Measurements from ENCODE around the gene SPACA6. TPM values are rescaled to one million over a fixed set of nuclear protein-coding genes. Genes with fewer than 3 reads are reported as not detected.

The SPACA6 gene
- polyA plus RNA-seq, 3 donors from 2014 or later, result 2.3 to 2.4 TPM; not detected in 1

DNA sequence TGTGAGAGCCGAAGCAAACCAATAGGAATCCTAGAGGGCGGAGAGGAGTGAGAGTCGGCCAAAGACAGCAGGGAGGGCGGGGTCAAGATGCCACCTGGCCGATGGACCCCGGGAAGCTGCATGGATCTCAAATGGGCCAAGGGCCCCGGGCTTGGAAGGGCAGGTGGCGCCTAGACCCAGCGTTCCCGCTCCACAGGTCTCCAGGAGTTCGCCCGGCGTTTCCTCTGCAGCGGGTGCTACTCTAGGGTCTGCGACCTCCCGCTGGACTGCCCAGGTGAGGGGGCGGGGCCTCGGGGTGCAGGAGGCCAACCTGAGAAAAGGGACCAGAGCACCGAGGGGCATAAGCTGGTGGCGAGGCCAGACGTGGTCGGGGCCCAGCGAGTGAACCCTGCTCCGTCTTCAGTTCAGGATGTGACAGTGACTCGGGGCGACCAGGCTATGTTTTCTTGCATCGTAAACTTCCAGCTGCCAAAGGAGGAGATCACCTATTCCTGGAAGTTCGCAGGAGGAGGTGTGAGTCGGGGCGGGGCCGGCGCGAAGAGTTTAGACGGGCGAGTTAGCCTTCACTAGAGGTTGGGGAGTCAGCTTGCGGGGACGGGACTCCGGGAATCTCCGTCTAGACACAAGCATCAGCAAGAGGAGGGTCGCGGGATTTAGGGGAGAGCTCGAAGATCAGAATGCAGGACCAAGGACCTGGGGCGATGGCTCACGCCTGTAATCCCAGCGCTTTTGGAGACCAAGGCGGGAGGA lies 9.9 kb downstream of the SPACA6 start:
- H3K4me3 Mint-ChIP-seq, result peak overlapping the region; percentile 81 to 93 (median 90)
- peak; percentile 1 to 15 (median 14) for DNase-seq
- H3K27ac Mint-ChIP-seq, result peak overlapping the region; percentile 51 to 89 (median 80)
- peaks cover 0 to 3% (median 3%) of the 10 kb centered on the region in 3 donors for H3K27me3 Mint-ChIP-seq (ENCODE audit: low read depth in 3 of 3)
- peaks cover 6 to 13% (median 7%) of the 10 kb centered on the region in 3 donors for H3K36me3 Mint-ChIP-seq
- peaks cover 37 to 44% of the 10 kb centered on the region in 2 donors for H3K4me1 Mint-ChIP-seq
- H3K9me3 Mint-ChIP-seq, result no peaks in the 10 kb centered on the region

- Mint-ChIP-seq H3K27ac (peak overlapping the region; percentile 74 to 92 (median 88)), H3K27me3 (ENCODE audit: low read depth in 3 of 3) (peaks cover 0 to 3% (median 3%) of the 10 kb centered on the region in 3 donors), H3K9me3 (no peaks in the 10 kb centered on the region), H3K4me1 (peaks cover 37 to 44% of the 10 kb centered on the region in 2 donors), H3K36me3 (peaks cover 6 to 18% (median 7%) of the 10 kb centered on the region in 3 donors), H3K4me3 (peak overlapping the region; percentile 81 to 93 (median 90))
- DNase-seq, result peak; percentile 95 to 97 (median 97)
Observed at GRCh38 chr19:51703575-51704515, 10.7 kb downstream of the SPACA6 start.

DNA sequence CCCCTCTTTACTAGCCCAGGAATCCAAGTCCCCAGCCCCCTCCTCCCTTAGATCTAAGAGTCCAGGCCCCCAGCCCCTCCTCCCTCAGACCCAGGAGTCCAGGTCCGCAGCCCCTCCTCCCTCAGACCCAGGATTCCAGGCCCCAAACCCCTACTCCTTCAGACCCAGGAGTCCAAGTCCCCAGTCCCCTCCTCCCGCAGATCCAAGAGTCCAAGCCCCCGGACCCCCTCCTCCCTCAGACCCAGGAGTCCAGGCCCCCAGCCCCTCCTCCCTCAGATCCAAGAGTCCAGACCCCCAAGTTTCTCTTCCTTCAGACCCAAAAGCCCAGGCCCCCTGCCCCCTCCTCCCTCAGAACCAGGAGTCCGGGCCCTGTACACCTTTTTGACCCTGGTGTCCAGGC lies 11.5 kb downstream of the SPACA6 start:
- Mint-ChIP-seq H3K36me3 (peaks cover 6 to 18% (median 7%) of the 10 kb centered on the region in 3 donors), H3K27me3 (ENCODE audit: low read depth in 3 of 3) (peaks cover under 1 to 5% (median 3%) of the 10 kb centered on the region in 3 donors), H3K27ac (peak overlapping the region; percentile 74 to 92 (median 86)), H3K4me3 (peak overlapping the region; percentile 81 to 93 (median 90)), H3K4me1 (peaks cover 37 to 44% of the 10 kb centered on the region in 2 donors), H3K9me3 (no peaks in the 10 kb centered on the region)
- no peak for DNase-seq

DNA sequence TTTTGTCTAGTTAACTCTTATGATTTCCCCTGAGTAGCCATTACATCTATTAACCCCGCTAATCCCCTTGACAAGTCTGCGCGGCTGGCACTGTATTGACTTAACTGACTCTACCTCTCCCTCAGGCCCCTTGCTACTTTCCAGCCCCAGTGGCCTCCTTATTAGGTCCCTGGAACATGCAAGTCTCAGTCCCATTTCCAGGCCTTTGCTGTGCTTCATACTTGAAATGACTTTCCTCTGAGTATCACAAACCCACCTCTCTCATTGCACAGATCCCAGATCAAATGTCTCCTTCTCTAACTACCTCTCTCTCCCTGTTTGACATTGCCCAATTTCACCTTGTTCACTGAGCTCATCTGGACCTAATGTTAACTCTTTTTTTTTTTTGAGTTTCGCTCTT lies 13.2 kb downstream of the SPACA6 start:
- no peak for DNase-seq
- Mint-ChIP-seq H3K4me1 (peaks cover 37 to 44% of the 10 kb centered on the region in 2 donors), H3K9me3 (no peaks in the 10 kb centered on the region), H3K27ac (peak overlapping the region; percentile 50 to 84 (median 68)), H3K27me3 (ENCODE audit: low read depth in 3 of 3) (peaks cover 3 to 7% (median 4%) of the 10 kb centered on the region in 3 donors), H3K4me3 (peak overlapping the region; percentile 59 to 86 (median 63)), H3K36me3 (peaks cover 6 to 18% (median 7%) of the 10 kb centered on the region in 3 donors)

DNA sequence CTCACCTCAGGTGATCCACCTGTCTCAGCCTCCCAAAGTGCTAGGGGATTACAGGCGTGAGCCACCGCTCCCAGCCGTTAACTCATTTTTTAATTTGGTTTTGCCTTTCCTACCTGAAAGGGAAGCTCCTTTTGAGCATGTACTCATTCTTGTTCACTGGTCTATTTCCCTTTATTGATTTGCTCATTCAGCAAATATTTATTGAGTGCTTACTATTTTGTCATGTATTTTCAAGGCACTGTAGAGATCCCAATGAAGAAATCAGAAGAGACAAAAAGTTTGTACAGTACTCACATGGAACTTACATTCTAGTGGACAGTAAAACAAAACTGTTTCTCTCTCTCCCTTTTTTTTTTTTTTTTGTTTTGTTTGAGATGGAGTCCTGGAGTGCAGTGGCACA lies 13.8 kb downstream of the SPACA6 start:
- Mint-ChIP-seq H3K36me3 (peaks cover 6 to 18% (median 7%) of the 10 kb centered on the region in 3 donors), H3K27me3 (ENCODE audit: low read depth in 3 of 3) (peaks cover 3 to 7% (median 4%) of the 10 kb centered on the region in 3 donors), H3K4me1 (peaks cover 35 to 44% of the 10 kb centered on the region in 2 donors), H3K4me3 (no peak overlapping the region), H3K9me3 (no peaks in the 10 kb centered on the region), H3K27ac (no peak overlapping the region)
- no peak for DNase-seq

GRCh38 chr19:51708811-51709210 lies 15.7 kb downstream of the SPACA6 start:
- peaks cover 0 to 2% (median 0%) of the 10 kb centered on the region in 6 donors for H3K9me3 Mint-ChIP-seq
- no peak for DNase-seq
- H3K27me3 Mint-ChIP-seq (ENCODE audit: low read depth in 3 of 3), result peaks cover 2 to 8% (median 4%) of the 10 kb centered on the region in 3 donors
- H3K4me1 Mint-ChIP-seq, result peaks cover 23 to 27% of the 10 kb centered on the region in 2 donors
- peaks cover 6 to 22% (median 7%) of the 10 kb centered on the region in 3 donors for H3K36me3 Mint-ChIP-seq
- H3K27ac Mint-ChIP-seq, result no peak overlapping the region
- H3K4me3 Mint-ChIP-seq, result no peak overlapping the region

DNA sequence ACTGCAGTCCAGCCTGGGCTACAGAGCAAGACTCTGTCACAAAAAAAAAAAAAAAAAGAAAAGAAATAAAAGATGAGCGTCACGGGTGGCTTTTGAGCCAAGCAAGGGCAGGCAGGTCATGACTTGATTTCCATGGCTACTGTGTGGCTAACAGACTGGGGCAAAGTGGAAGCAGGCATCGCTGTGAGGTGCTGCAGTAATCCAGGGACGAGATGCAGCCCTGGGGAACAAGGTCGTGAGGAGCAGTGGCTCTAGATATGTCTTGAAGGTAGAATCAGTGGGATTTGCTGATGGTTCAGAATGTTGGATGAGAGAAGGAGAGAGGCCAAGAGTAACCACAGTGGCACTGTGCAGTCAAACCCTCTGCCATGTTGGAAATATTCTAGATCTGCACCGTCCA lies 16.4 kb downstream of the SPACA6 start:
- no peak overlapping the region for H3K4me3 Mint-ChIP-seq
- peaks cover 6 to 22% (median 7%) of the 10 kb centered on the region in 3 donors for H3K36me3 Mint-ChIP-seq
- peaks cover 0 to 2% (median 0%) of the 10 kb centered on the region in 6 donors for H3K9me3 Mint-ChIP-seq

GRCh38 chr19:51710163-51710562 lies 17.0 kb downstream of the SPACA6 start:
- Mint-ChIP-seq H3K4me1 (peaks cover 11 to 14% of the 10 kb centered on the region in 2 donors), H3K36me3 (peaks cover 6 to 21% (median 7%) of the 10 kb centered on the region in 3 donors), H3K27ac (no peak overlapping the region), H3K9me3 (peaks cover 0 to 2% (median 0%) of the 10 kb centered on the region in 6 donors), H3K4me3 (no peak overlapping the region), H3K27me3 (ENCODE audit: low read depth in 3 of 3) (peaks cover 2 to 11% (median 4%) of the 10 kb centered on the region in 3 donors)
- no peak for DNase-seq

More for the DNA sequence above, 16.4 kb downstream of the SPACA6 start:
- peaks cover 17 to 20% of the 10 kb centered on the region in 2 donors for H3K4me1 Mint-ChIP-seq
- no peak overlapping the region for H3K27ac Mint-ChIP-seq
- DNase-seq, result no peak
- peaks cover 2 to 9% (median 4%) of the 10 kb centered on the region in 3 donors for H3K27me3 Mint-ChIP-seq (ENCODE audit: low read depth in 3 of 3)

GRCh38 chr19:51711702-51712101 lies 18.6 kb downstream of the SPACA6 start:
- peaks cover under 1 to 1% of the 10 kb centered on the region in 2 donors for H3K4me1 Mint-ChIP-seq
- H3K27ac Mint-ChIP-seq, result no peak overlapping the region
- H3K9me3 Mint-ChIP-seq, result peaks cover 0 to 2% (median 0%) of the 10 kb centered on the region in 6 donors
- peaks cover 0 to 13% (median 0%) of the 10 kb centered on the region in 3 donors for H3K36me3 Mint-ChIP-seq
- peaks cover 4 to 11% (median 4%) of the 10 kb centered on the region in 3 donors for H3K27me3 Mint-ChIP-seq (ENCODE audit: low read depth in 3 of 3)
- H3K4me3 Mint-ChIP-seq, result no peak overlapping the region
- no peak for DNase-seq

DNA sequence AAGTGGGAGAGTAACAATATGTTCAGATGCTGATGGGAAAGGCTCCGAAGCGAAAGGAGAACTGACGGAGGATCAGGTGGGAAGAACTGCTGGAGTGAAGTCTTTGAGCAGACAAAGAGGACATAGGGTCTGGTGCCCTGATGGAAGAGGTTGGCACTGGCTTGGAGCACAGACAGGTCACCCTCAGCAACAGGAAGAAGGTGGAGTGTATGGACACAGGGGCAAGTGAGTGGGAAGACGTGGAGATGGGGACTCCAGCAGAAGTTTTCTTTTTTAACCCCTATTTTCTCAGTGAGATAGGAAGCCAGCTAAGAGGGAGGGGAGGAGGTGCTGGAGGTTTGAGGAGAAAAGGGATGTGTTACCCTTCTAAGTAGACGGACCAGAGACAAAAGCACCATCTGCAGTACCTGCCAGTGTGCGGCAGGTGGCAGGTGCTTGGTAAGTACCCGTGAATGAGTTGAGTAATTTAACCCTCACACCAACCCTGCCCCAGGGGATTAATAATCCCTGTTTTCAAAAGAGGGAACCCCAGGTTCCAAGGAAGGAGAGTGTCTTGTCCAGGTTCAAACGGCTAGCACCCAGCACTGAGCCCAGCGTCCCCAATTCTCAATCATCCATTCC lies 19.4 kb downstream of the SPACA6 start:
- Mint-ChIP-seq H3K9me3 (peaks cover 0 to 2% (median 0%) of the 10 kb centered on the region in 6 donors), H3K27me3 (ENCODE audit: low read depth in 3 of 3) (peaks cover 4 to 11% (median 4%) of the 10 kb centered on the region in 3 donors), H3K27ac (no peak overlapping the region), H3K36me3 (peaks cover 0 to 10% (median 0%) of the 10 kb centered on the region in 3 donors), H3K4me1 (peaks cover 0 to under 1% of the 10 kb centered on the region in 2 donors), H3K4me3 (no peak overlapping the region)
- no peak for DNase-seq

DNA sequence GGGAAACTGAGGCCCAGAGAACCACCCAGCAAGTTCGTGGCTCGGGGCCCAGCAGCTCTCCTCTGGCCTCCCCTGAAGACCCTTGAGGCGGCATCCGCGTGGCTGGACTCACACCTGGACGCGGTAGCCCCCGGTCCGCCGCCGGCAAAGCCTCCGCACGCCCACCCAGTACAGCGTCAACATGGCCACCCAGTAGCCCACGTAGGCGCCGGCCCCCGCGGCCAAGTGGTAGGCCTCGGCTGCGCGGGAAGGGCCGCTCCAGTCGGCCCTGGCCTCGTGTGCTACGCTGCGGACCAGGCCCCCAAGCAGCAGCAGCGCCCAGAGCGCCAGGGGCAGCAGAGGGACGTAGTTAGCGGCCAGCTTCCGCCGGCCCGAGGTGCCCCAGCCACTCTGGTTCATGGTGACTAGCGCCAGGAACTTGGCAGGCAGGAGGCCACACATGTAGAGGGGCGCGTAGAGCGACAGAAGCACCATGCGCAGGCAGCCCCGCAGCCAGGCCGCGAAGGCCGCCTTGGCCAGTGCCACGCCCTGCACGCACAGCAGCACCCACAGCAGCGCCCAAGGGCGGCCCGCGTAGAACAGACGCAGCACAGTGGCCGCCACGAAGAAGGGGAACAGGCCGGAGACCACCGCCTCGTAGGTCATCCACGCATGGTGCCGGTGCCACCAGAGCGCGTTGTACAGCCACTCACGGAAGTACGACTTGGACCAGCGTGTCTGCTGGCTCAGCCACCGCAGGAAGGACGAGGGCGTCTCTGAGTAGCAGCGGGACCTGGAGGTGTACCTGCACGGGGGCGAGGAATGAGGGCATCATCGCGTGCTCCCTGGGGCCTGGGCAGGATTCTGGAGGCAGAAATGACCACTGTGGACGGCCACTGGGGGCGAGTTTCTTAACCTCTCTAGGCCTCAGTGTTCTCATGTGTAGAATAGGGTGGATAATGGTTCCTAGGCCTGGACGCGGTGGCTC lies 20.5 kb downstream of the SPACA6 start:
- peaks cover 0 to 2% (median 0%) of the 10 kb centered on the region in 6 donors for H3K9me3 Mint-ChIP-seq
- peaks cover 5 to 13% (median 11%) of the 10 kb centered on the region in 3 donors for H3K27me3 Mint-ChIP-seq (ENCODE audit: low read depth in 3 of 3)
- H3K27ac Mint-ChIP-seq, result no peak overlapping the region
- H3K4me3 Mint-ChIP-seq, result no peak overlapping the region
- peaks cover 0 to 5% (median 0%) of the 10 kb centered on the region in 3 donors for H3K36me3 Mint-ChIP-seq
- no peak for DNase-seq
- no peaks in the 10 kb centered on the region for H3K4me1 Mint-ChIP-seq

- Mint-ChIP-seq H3K27me3 (ENCODE audit: low read depth in 3 of 3) (peaks cover 7 to 21% (median 12%) of the 10 kb centered on the region in 3 donors), H3K9me3 (peaks cover 0 to 2% (median 0%) of the 10 kb centered on the region in 6 donors), H3K36me3 (peaks cover 0 to 5% (median 0%) of the 10 kb centered on the region in 3 donors), H3K27ac (no peak overlapping the region), H3K4me3 (no peak overlapping the region), H3K4me1 (peaks cover 0 to 2% of the 10 kb centered on the region in 2 donors)
- no peak for DNase-seq
Observed at GRCh38 chr19:51714848-51715247, 21.7 kb downstream of the SPACA6 start.

Measured in immature natural killer cell (primary cell).